ENCODE measurements around the gene IFITM1.

DNA sequence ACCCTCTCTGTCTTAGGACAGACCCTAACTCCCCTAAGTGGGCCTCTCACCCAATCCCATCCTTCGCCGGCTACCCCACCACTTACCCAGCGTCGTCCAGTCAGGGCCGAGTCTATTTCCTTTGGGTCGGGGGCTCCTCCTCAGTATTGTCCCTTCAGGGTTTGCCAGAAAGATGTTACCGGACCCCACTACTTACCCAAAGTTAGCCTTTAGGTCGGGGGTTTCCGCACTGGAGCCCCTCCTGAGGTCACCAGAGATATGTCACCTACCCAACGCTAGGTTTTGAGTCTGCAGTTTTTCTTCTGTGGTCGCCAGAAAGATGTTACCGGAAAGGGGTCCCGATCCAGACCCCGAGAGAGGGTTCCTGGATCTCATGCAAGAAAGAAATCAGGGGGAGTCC lies 37.6 kb downstream of the IFITM1 start:
- TF ChIP-seq FOXM1 (IDR thresholded peaks at IDR 0.05; ENCODE audit: borderline replicate concordance, low read depth) (no peak), TEAD4 (IDR thresholded peaks at IDR 0.05) (no peak), TCF12 (IDR thresholded peaks at IDR 0.05; ENCODE audit: low read depth) (no peak), EP300 (IDR thresholded peaks at IDR 0.05; ENCODE audit: borderline replicate concordance) (no peak), RAD21 (IDR thresholded peaks at IDR 0.05; ENCODE audit: low read depth) (no peak), NFIC (IDR thresholded peaks at IDR 0.05) (no peak), TAF1 (IDR thresholded peaks at IDR 0.05; ENCODE audit: low read depth) (no peak)
- TF ChIP-seq, protein P1, sequence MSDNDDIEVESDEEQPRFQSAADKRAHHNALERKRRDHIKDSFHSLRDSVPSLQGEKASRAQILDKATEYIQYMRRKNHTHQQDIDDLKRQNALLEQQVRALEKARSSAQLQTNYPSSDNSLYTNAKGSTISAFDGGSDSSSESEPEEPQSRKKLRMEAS (IDR thresholded peaks at IDR 0.05): no peak

All from Ishikawa (cell line).